ENCODE measurements around the gene PKN2. TPM values are rescaled to one million over a fixed set of nuclear protein-coding genes. Genes with fewer than 3 reads are reported as not detected.
A peak's percentile ranks its signal among the peaks of the same experiment; 100 is the strongest.

PKN2 gene
- polyA plus RNA-seq, 2 donors, result 14.0 to 22.4 TPM

- Histone ChIP-seq H3K9me3 (ENCODE audit: control insufficient read depth in 2 of 2, insufficient read depth in 1 of 2, low read depth in 1 of 2, low read length in 1 of 2) (no peaks in the 10 kb centered on the region), H3K4me3 (ENCODE audit: low read depth in 1 of 2, low read length in 2 of 2) (no peak overlapping the region), H3K27ac (ENCODE audit: low read depth in 2 of 2, low read length in 1 of 2) (no peak overlapping the region), H3K27me3 (ENCODE audit: control insufficient read depth in 1 of 2, insufficient read depth in 2 of 2, low read length in 2 of 2) (no peaks in the 10 kb centered on the region), H3K4me1 (ENCODE audit: control insufficient read depth in 2 of 2, insufficient read depth in 2 of 2, low read length in 1 of 2) (peaks cover 0 to 9% of the 10 kb centered on the region in 2 donors), H3K36me3 (ENCODE audit: control insufficient read depth in 2 of 2, insufficient read depth in 2 of 2, low read length in 1 of 2) (peaks cover 2 to 7% of the 10 kb centered on the region in 2 donors)
- 74 to 80% methylated on average over 3 of the region's 3 CpGs for WGBS, 2 donors
Measured at GRCh38 chr1:88740784-88741183, 56.7 kb downstream of the PKN2 start.

GRCh38 chr1:88741413-88741812, 57.3 kb downstream of the PKN2 start:
- peaks cover 2 to 7% of the 10 kb centered on the region in 2 donors for H3K36me3 ChIP-seq (ENCODE audit: control insufficient read depth in 2 of 2, insufficient read depth in 2 of 2, low read length in 1 of 2)
- no peaks in the 10 kb centered on the region for H3K27me3 ChIP-seq (ENCODE audit: control insufficient read depth in 1 of 2, insufficient read depth in 2 of 2, low read length in 2 of 2)
- no peak overlapping the region for H3K4me3 ChIP-seq (ENCODE audit: low read depth in 1 of 2, low read length in 2 of 2)
- no peaks in the 10 kb centered on the region for H3K9me3 ChIP-seq (ENCODE audit: control insufficient read depth in 2 of 2, insufficient read depth in 1 of 2, low read depth in 1 of 2, low read length in 1 of 2)
- H3K27ac ChIP-seq (ENCODE audit: low read depth in 2 of 2, low read length in 1 of 2), result no peak overlapping the region
- 36 to 40% methylated on average over 2 of the region's 2 CpGs for WGBS, 2 donors
- peaks cover 0 to 9% of the 10 kb centered on the region in 2 donors for H3K4me1 ChIP-seq (ENCODE audit: control insufficient read depth in 2 of 2, insufficient read depth in 2 of 2, low read length in 1 of 2)

GRCh38 chr1:88742531-88742930, 58.5 kb downstream of the PKN2 start:
- no peaks in the 10 kb centered on the region for H3K27me3 ChIP-seq (ENCODE audit: control insufficient read depth in 1 of 2, insufficient read depth in 2 of 2, low read length in 2 of 2)
- no peaks in the 10 kb centered on the region for H3K9me3 ChIP-seq (ENCODE audit: control insufficient read depth in 2 of 2, insufficient read depth in 1 of 2, low read depth in 1 of 2, low read length in 1 of 2)
- no peak overlapping the region for H3K4me3 ChIP-seq (ENCODE audit: low read depth in 1 of 2, low read length in 2 of 2)
- H3K27ac ChIP-seq (ENCODE audit: low read depth in 2 of 2, low read length in 1 of 2), result no peak overlapping the region
- H3K36me3 ChIP-seq (ENCODE audit: control insufficient read depth in 2 of 2, insufficient read depth in 2 of 2, low read length in 1 of 2), result peaks cover 0 to under 1% of the 10 kb centered on the region in 2 donors
- H3K4me1 ChIP-seq (ENCODE audit: control insufficient read depth in 2 of 2, insufficient read depth in 2 of 2, low read length in 1 of 2), result peaks cover 0 to 1% of the 10 kb centered on the region in 2 donors
- WGBS, 2 donors, result 79 to 84% methylated on average over 6 of the region's 6 CpGs

GRCh38 chr1:88744142-88744541, 60.1 kb downstream of the PKN2 start:
- WGBS, 2 donors, result 93 to 96% methylated on average over 3 of the region's 3 CpGs
- Histone ChIP-seq H3K36me3 (ENCODE audit: control insufficient read depth in 2 of 2, insufficient read depth in 2 of 2, low read length in 1 of 2) (no peaks in the 10 kb centered on the region), H3K27me3 (ENCODE audit: control insufficient read depth in 1 of 2, insufficient read depth in 2 of 2, low read length in 2 of 2) (no peaks in the 10 kb centered on the region), H3K9me3 (ENCODE audit: control insufficient read depth in 2 of 2, insufficient read depth in 1 of 2, low read depth in 1 of 2, low read length in 1 of 2) (no peaks in the 10 kb centered on the region), H3K4me3 (ENCODE audit: low read depth in 1 of 2, low read length in 2 of 2) (no peak overlapping the region), H3K4me1 (ENCODE audit: control insufficient read depth in 2 of 2, insufficient read depth in 2 of 2, low read length in 1 of 2) (no peaks in the 10 kb centered on the region), H3K27ac (ENCODE audit: low read depth in 2 of 2, low read length in 1 of 2) (no peak overlapping the region)

- H3K4me3 ChIP-seq (ENCODE audit: low read depth in 1 of 2, low read length in 2 of 2), result no peak overlapping the region
- no peaks in the 10 kb centered on the region for H3K36me3 ChIP-seq (ENCODE audit: control insufficient read depth in 2 of 2, insufficient read depth in 2 of 2, low read length in 1 of 2)
- H3K4me1 ChIP-seq (ENCODE audit: control insufficient read depth in 2 of 2, insufficient read depth in 2 of 2, low read length in 1 of 2), result no peaks in the 10 kb centered on the region
- H3K27me3 ChIP-seq (ENCODE audit: control insufficient read depth in 1 of 2, insufficient read depth in 2 of 2, low read length in 2 of 2), result no peaks in the 10 kb centered on the region
- no peaks in the 10 kb centered on the region for H3K9me3 ChIP-seq (ENCODE audit: control insufficient read depth in 2 of 2, insufficient read depth in 1 of 2, low read depth in 1 of 2, low read length in 1 of 2)
- no peak overlapping the region for H3K27ac ChIP-seq (ENCODE audit: low read depth in 2 of 2, low read length in 1 of 2)
- WGBS, 2 donors, result 96 to 99% methylated on average over 2 of the region's 2 CpGs
Measured at GRCh38 chr1:88746916-88747315, 62.8 kb downstream of the PKN2 start.

GRCh38 chr1:88751714-88752113, 67.6 kb downstream of the PKN2 start:
- peaks cover 0 to 3% of the 10 kb centered on the region in 2 donors for H3K36me3 ChIP-seq (ENCODE audit: control insufficient read depth in 2 of 2, insufficient read depth in 2 of 2, low read length in 1 of 2)
- H3K4me3 ChIP-seq (ENCODE audit: low read depth in 1 of 2, low read length in 2 of 2), result no peak overlapping the region
- no peak overlapping the region for H3K27ac ChIP-seq (ENCODE audit: low read depth in 2 of 2, low read length in 1 of 2)
- no peaks in the 10 kb centered on the region for H3K27me3 ChIP-seq (ENCODE audit: control insufficient read depth in 1 of 2, insufficient read depth in 2 of 2, low read length in 2 of 2)
- H3K9me3 ChIP-seq (ENCODE audit: control insufficient read depth in 2 of 2, insufficient read depth in 1 of 2, low read depth in 1 of 2, low read length in 1 of 2), result no peaks in the 10 kb centered on the region
- 92 to 95% methylated on average over 4 of the region's 4 CpGs for WGBS, 2 donors
- H3K4me1 ChIP-seq (ENCODE audit: control insufficient read depth in 2 of 2, insufficient read depth in 2 of 2, low read length in 1 of 2), result no peaks in the 10 kb centered on the region

GRCh38 chr1:88753506-88753905, 69.4 kb downstream of the PKN2 start:
- Histone ChIP-seq H3K27ac (ENCODE audit: low read depth in 2 of 2, low read length in 1 of 2) (no peak overlapping the region), H3K4me1 (ENCODE audit: control insufficient read depth in 2 of 2, insufficient read depth in 2 of 2, low read length in 1 of 2) (no peaks in the 10 kb centered on the region), H3K9me3 (ENCODE audit: control insufficient read depth in 2 of 2, insufficient read depth in 1 of 2, low read depth in 1 of 2, low read length in 1 of 2) (no peaks in the 10 kb centered on the region), H3K27me3 (ENCODE audit: control insufficient read depth in 1 of 2, insufficient read depth in 2 of 2, low read length in 2 of 2) (no peaks in the 10 kb centered on the region), H3K4me3 (ENCODE audit: low read depth in 1 of 2, low read length in 2 of 2) (no peak overlapping the region), H3K36me3 (ENCODE audit: control insufficient read depth in 2 of 2, insufficient read depth in 2 of 2, low read length in 1 of 2) (peaks cover 0 to 3% of the 10 kb centered on the region in 2 donors)
- WGBS, 2 donors, result 96% methylated on average over 6 of the region's 6 CpGs

- Histone ChIP-seq H3K27me3 (ENCODE audit: control insufficient read depth in 1 of 2, insufficient read depth in 2 of 2, low read length in 2 of 2) (no peaks in the 10 kb centered on the region), H3K9me3 (ENCODE audit: control insufficient read depth in 2 of 2, insufficient read depth in 1 of 2, low read depth in 1 of 2, low read length in 1 of 2) (no peaks in the 10 kb centered on the region), H3K4me1 (ENCODE audit: control insufficient read depth in 2 of 2, insufficient read depth in 2 of 2, low read length in 1 of 2) (no peaks in the 10 kb centered on the region), H3K27ac (ENCODE audit: low read depth in 2 of 2, low read length in 1 of 2) (no peak overlapping the region), H3K4me3 (ENCODE audit: low read depth in 1 of 2, low read length in 2 of 2) (no peak overlapping the region), H3K36me3 (ENCODE audit: control insufficient read depth in 2 of 2, insufficient read depth in 2 of 2, low read length in 1 of 2) (peaks cover 2 to 3% of the 10 kb centered on the region in 2 donors)
- 37 to 58% methylated on average over 1 of the region's 1 CpG for WGBS, 2 donors
Measured at GRCh38 chr1:88763649-88764406, 79.8 kb downstream of the PKN2 start.

GRCh38 chr1:88768187-88768586, 84.1 kb downstream of the PKN2 start:
- H3K36me3 ChIP-seq (ENCODE audit: control insufficient read depth in 2 of 2, insufficient read depth in 2 of 2, low read length in 1 of 2), result peaks cover under 1 to 3% of the 10 kb centered on the region in 2 donors
- no peaks in the 10 kb centered on the region for H3K9me3 ChIP-seq (ENCODE audit: control insufficient read depth in 2 of 2, insufficient read depth in 1 of 2, low read depth in 1 of 2, low read length in 1 of 2)
- peak overlapping the region in 1 of 2 donors; percentile 49 for H3K27ac ChIP-seq (ENCODE audit: low read depth in 2 of 2, low read length in 1 of 2)
- no peak overlapping the region for H3K4me3 ChIP-seq (ENCODE audit: low read depth in 1 of 2, low read length in 2 of 2)
- H3K27me3 ChIP-seq (ENCODE audit: control insufficient read depth in 1 of 2, insufficient read depth in 2 of 2, low read length in 2 of 2), result no peaks in the 10 kb centered on the region
- H3K4me1 ChIP-seq (ENCODE audit: control insufficient read depth in 2 of 2, insufficient read depth in 2 of 2, low read length in 1 of 2), result no peaks in the 10 kb centered on the region

- H3K27me3 ChIP-seq (ENCODE audit: control insufficient read depth in 1 of 2, insufficient read depth in 2 of 2, low read length in 2 of 2), result no peaks in the 10 kb centered on the region
- H3K4me1 ChIP-seq (ENCODE audit: control insufficient read depth in 2 of 2, insufficient read depth in 2 of 2, low read length in 1 of 2), result no peaks in the 10 kb centered on the region
- H3K9me3 ChIP-seq (ENCODE audit: control insufficient read depth in 2 of 2, insufficient read depth in 1 of 2, low read depth in 1 of 2, low read length in 1 of 2), result no peaks in the 10 kb centered on the region
- no peak overlapping the region for H3K4me3 ChIP-seq (ENCODE audit: low read depth in 1 of 2, low read length in 2 of 2)
- peaks cover 0 to 3% of the 10 kb centered on the region in 2 donors for H3K36me3 ChIP-seq (ENCODE audit: control insufficient read depth in 2 of 2, insufficient read depth in 2 of 2, low read length in 1 of 2)
- H3K27ac ChIP-seq (ENCODE audit: low read depth in 2 of 2, low read length in 1 of 2), result peak overlapping the region; percentile 49 to 71
- WGBS, 2 donors, result 77 to 80% methylated on average over 5 of the region's 5 CpGs
Measured at GRCh38 chr1:88768816-88769215, 84.7 kb downstream of the PKN2 start.

Data from esophagus (tissue), 2 donors.